Measurements from ENCODE around the gene THEMIS.

- no peak for TF ChIP-seq POLR2A (IDR thresholded peaks at IDR 0.05; ENCODE audit: low read depth, low read length)
- no peak for TF ChIP-seq POLR2AphosphoS5 (IDR thresholded peaks at IDR 0.05; ENCODE audit: low read depth, low read length)
- TF ChIP-seq SPI1 (IDR thresholded peaks at IDR 0.05; ENCODE audit: low read depth, low read length), result no peak
- TF ChIP-seq POU2F2 (IDR thresholded peaks at IDR 0.05; ENCODE audit: low read depth, low read length), result no peak
Observed at GRCh38 chr6:127937747-127938146, 36.9 kb upstream of the THEMIS start.

Data from GM12891 (cell line).